Measurements from ENCODE around the gene OR11A1.
A peak's percentile ranks its signal among the peaks of the same experiment; 100 is the strongest.

Gene OR11A1

DNA sequence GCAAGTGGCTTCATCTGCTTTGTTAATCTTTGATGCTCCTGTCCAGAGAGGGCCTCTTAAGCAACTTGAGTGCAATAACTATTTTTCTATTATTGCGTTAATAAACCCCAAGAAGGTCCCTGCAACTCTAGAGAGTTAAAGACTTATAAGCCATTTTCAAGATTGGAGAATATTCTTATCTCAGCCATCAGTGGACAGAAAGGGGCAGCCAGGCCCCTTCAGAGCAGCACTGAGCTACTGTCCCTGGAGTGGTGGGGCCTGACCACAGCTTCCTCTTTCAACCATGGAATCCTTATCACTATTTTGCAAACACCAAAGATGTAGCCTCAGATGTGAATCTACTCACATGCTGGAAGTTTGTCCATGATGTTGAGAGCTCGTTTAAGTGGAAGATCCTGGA is 33.7 kb upstream of the OR11A1 start:
- no peaks in the 10 kb centered on the region for H3K9me3 ChIP-seq (ENCODE audit: control extremely low read depth in 1 of 5, control insufficient read depth in 4 of 5, insufficient read depth in 2 of 5, low read depth in 1 of 5, low read length in 4 of 5)
- 0% methylated on average over 1 of the region's 2 CpGs for WGBS (ENCODE audit: insufficient coverage)
- POLR2A ChIA-PET = no interaction called here
- DNase-seq = peak; percentile 84 to 96 (median 93)
- CTCF ChIA-PET = interaction anchor here (1.1 to 1.5 kb wide), 4 partner anchors 16 to 99 kb away, joined by 3 to 4 read pairs (median 4); no protein-coding TSS in a partner anchor
- H3K4me1 ChIP-seq (ENCODE audit: control extremely low read depth in 1 of 4, control insufficient read depth in 4 of 4, insufficient read depth in 4 of 4, low read length in 3 of 4) = peaks cover 5 to 36% (median 25%) of the 10 kb centered on the region in 4 experiments
- H3K4me3 ChIP-seq (ENCODE audit: control insufficient read depth in 1 of 7, extremely low read depth in 1 of 7, insufficient read depth in 4 of 7, low read depth in 2 of 7, low read length in 6 of 7) = peak overlapping the region in 3 of 7 experiments; percentile 7 to 48 (median 35)
- H3K27ac ChIP-seq (ENCODE audit: insufficient read depth in 1 of 2, low read depth in 1 of 2, low read length in 2 of 2, poor library complexity in 1 of 2, severe bottlenecking in 2 of 2) = no peak overlapping the region
- H3K27me3 ChIP-seq (replicated peaks in 2 of 5; ENCODE audit: control insufficient read depth in 4 of 5, insufficient read depth in 5 of 5, low read length in 4 of 5) = no peaks in the 10 kb centered on the region
- no peaks in the 10 kb centered on the region for H3K36me3 ChIP-seq (ENCODE audit: control insufficient read depth in 4 of 4, insufficient read depth in 4 of 4, low read length in 3 of 4)

DNA sequence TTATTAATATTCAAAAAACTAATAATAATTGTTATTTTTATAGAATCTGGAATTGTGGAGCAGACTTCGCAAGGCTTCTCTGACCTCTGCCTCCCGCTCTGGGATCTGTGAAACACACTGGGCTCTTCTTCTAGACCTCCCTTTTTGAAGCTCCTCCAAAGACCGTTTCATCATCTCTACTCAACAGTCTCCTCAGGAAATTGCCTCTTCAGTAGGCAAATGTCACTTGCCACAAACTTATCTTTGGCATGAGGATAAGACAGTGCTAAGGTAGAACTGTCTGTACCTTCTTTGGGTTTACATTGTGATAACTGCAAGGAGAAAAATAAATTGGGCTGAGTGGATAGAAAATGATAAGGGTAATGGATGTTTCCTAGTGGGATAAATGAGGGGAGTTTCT is 33.2 kb upstream of the OR11A1 start:
- peak in 1 of 3 donors; percentile 38 for DNase-seq
- no peak overlapping the region for H3K27ac ChIP-seq (ENCODE audit: insufficient read depth in 1 of 2, low read depth in 1 of 2, low read length in 2 of 2, poor library complexity in 1 of 2, severe bottlenecking in 2 of 2)
- POLR2A ChIA-PET = no interaction called here
- no peaks in the 10 kb centered on the region for H3K9me3 ChIP-seq (ENCODE audit: control extremely low read depth in 1 of 5, control insufficient read depth in 4 of 5, insufficient read depth in 2 of 5, low read depth in 1 of 5, low read length in 4 of 5)
- WGBS (ENCODE audit: insufficient coverage) = 100% methylated on average over 1 of the region's 3 CpGs
- CTCF ChIA-PET = interaction anchor here (1.1 to 1.3 kb wide), 3 partner anchors 17 to 35 kb away, joined by 3 to 4 read pairs (median 4); no protein-coding TSS in a partner anchor
- H3K4me3 ChIP-seq (ENCODE audit: control insufficient read depth in 1 of 7, extremely low read depth in 1 of 7, insufficient read depth in 4 of 7, low read depth in 2 of 7, low read length in 6 of 7) = peak overlapping the region in 3 of 7 experiments; percentile 7 to 48 (median 35)
- H3K27me3 ChIP-seq (replicated peaks in 2 of 5; ENCODE audit: control insufficient read depth in 4 of 5, insufficient read depth in 5 of 5, low read length in 4 of 5) = no peaks in the 10 kb centered on the region
- H3K36me3 ChIP-seq (ENCODE audit: control insufficient read depth in 4 of 4, insufficient read depth in 4 of 4, low read length in 3 of 4) = no peaks in the 10 kb centered on the region
- peaks cover 5 to 36% (median 25%) of the 10 kb centered on the region in 4 experiments for H3K4me1 ChIP-seq (ENCODE audit: control extremely low read depth in 1 of 4, control insufficient read depth in 4 of 4, insufficient read depth in 4 of 4, low read length in 3 of 4)

DNA sequence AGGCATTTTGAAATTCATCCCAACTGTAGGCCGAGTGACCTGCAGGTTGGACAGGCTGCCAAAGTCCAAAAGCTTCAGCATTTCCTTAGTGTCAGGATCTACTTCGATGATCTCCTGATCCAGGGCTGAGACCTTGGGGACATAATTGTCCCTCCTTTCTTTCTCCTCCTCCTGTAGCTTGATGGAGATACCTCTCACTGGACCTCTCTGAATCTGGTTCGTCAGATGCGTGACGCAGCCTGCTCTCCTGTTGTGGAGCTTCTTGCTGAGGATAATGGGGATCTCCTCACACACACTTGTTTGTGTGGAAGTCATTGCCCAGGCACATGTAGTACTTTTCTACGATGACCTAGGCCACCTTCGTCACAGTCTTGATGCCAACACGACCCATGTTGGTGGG is 32.4 kb upstream of the OR11A1 start:
- H3K4me1 ChIP-seq (ENCODE audit: control extremely low read depth in 1 of 4, control insufficient read depth in 4 of 4, insufficient read depth in 4 of 4, low read length in 3 of 4) = peaks cover 5 to 36% (median 25%) of the 10 kb centered on the region in 4 experiments
- ChIA-PET POLR2A (no interaction called here), CTCF (interaction anchor here (0.7 kb wide), 1 partner anchor 93 kb away, joined by 3 read pairs; no protein-coding TSS in a partner anchor)
- H3K9me3 ChIP-seq (ENCODE audit: control extremely low read depth in 1 of 5, control insufficient read depth in 4 of 5, insufficient read depth in 2 of 5, low read depth in 1 of 5, low read length in 4 of 5) = no peaks in the 10 kb centered on the region
- H3K4me3 ChIP-seq (ENCODE audit: control insufficient read depth in 1 of 7, extremely low read depth in 1 of 7, insufficient read depth in 4 of 7, low read depth in 2 of 7, low read length in 6 of 7) = no peak overlapping the region
- WGBS (ENCODE audit: insufficient coverage) = 100% methylated on average over 5 of the region's 8 CpGs
- no peak overlapping the region for H3K27ac ChIP-seq (ENCODE audit: insufficient read depth in 1 of 2, low read depth in 1 of 2, low read length in 2 of 2, poor library complexity in 1 of 2, severe bottlenecking in 2 of 2)
- peak in 1 of 3 donors; percentile 22 for DNase-seq
- H3K27me3 ChIP-seq (replicated peaks in 2 of 5; ENCODE audit: control insufficient read depth in 4 of 5, insufficient read depth in 5 of 5, low read length in 4 of 5) = no peaks in the 10 kb centered on the region
- no peaks in the 10 kb centered on the region for H3K36me3 ChIP-seq (ENCODE audit: control insufficient read depth in 4 of 4, insufficient read depth in 4 of 4, low read length in 3 of 4)

DNA sequence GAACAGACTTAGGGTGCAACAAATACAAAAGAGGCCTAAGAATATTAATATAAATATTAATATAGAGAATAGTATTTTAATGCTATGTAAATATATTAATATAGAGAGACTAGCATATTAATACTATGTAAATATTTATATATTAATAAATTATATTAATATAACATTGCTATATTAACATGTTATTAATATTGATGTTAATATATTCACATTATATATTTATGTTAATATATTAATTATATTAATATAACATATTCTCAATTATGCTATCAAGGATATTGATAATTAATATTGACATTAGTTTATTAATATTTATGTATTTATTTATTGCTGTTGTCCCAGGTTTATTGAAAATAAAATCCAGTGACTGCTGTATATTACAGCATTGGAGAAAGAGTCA is 32.0 kb upstream of the OR11A1 start:
- Histone ChIP-seq H3K27ac (ENCODE audit: insufficient read depth in 1 of 2, low read depth in 1 of 2, low read length in 2 of 2, poor library complexity in 1 of 2, severe bottlenecking in 2 of 2) (no peak overlapping the region), H3K4me3 (ENCODE audit: control insufficient read depth in 1 of 7, extremely low read depth in 1 of 7, insufficient read depth in 4 of 7, low read depth in 2 of 7, low read length in 6 of 7) (no peak overlapping the region), H3K27me3 (replicated peaks in 2 of 5; ENCODE audit: control insufficient read depth in 4 of 5, insufficient read depth in 5 of 5, low read length in 4 of 5) (no peaks in the 10 kb centered on the region), H3K36me3 (ENCODE audit: control insufficient read depth in 4 of 4, insufficient read depth in 4 of 4, low read length in 3 of 4) (no peaks in the 10 kb centered on the region), H3K9me3 (ENCODE audit: control extremely low read depth in 1 of 5, control insufficient read depth in 4 of 5, insufficient read depth in 2 of 5, low read depth in 1 of 5, low read length in 4 of 5) (no peaks in the 10 kb centered on the region), H3K4me1 (ENCODE audit: control extremely low read depth in 1 of 4, control insufficient read depth in 4 of 4, insufficient read depth in 4 of 4, low read length in 3 of 4) (peaks cover 5 to 36% (median 25%) of the 10 kb centered on the region in 4 experiments)
- DNase-seq = no peak
- ChIA-PET CTCF (interaction anchor here (0.7 kb wide), 1 partner anchor 93 kb away, joined by 3 read pairs; no protein-coding TSS in a partner anchor), POLR2A (no interaction called here)

DNA sequence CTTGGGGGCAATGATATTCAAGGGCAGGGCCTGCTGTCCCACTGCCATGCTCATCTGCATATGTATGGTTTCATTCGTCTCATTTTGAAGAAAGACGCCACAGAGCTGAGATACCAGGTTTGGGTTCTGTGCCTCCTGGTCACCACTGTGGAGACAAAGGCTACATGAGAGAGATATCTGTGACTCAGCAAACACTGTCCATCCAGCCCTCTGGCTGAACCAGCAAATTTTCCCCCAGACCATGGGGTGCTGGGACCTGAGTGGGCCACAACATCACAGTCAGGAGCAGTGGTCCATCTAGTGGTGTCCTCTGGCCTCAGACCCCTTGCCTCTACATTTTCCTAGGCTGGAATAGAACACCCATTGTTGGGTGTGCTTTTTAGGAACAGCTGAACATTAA is 30.8 kb upstream of the OR11A1 start, which contains the start of gene MAS1L:
Gene MAS1L (minus strand): TSS at position 297 of the 400 bp plus-strand sequence. CDS start 54 bp downstream, at position 243.
- DNase-seq = no peak

DNA sequence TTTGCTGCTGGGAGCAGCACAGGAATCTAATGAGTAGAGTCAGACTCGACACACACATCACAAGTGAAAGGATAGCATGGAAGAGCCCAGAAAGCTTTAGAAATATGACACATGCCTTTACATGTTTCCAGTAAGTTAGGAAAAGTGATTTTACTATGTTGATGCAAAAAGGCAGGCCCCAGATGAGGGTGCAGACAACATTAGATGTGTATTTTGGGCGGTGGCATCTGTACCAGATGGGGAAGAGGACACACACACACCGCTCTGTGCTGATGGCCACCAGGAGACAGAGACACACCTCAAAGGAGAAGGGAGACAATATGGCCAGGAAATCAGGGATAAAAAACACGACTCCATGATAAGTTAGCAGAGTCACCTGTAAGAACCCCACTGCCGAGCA is 30.3 kb upstream of the OR11A1 start:
- H3K27ac ChIP-seq (ENCODE audit: insufficient read depth in 1 of 2, low read depth in 1 of 2, low read length in 2 of 2, poor library complexity in 1 of 2, severe bottlenecking in 2 of 2) = no peak overlapping the region
- no peaks in the 10 kb centered on the region for H3K27me3 ChIP-seq (replicated peaks in 2 of 5; ENCODE audit: control insufficient read depth in 4 of 5, insufficient read depth in 5 of 5, low read length in 4 of 5)
- H3K9me3 ChIP-seq (ENCODE audit: control extremely low read depth in 1 of 5, control insufficient read depth in 4 of 5, insufficient read depth in 2 of 5, low read depth in 1 of 5, low read length in 4 of 5) = no peaks in the 10 kb centered on the region
- no peak for DNase-seq
- ChIA-PET CTCF (no interaction called here), POLR2A (no interaction called here)
- no peaks in the 10 kb centered on the region for H3K36me3 ChIP-seq (ENCODE audit: control insufficient read depth in 4 of 4, insufficient read depth in 4 of 4, low read length in 3 of 4)
- H3K4me1 ChIP-seq (ENCODE audit: control extremely low read depth in 1 of 4, control insufficient read depth in 4 of 4, insufficient read depth in 4 of 4, low read length in 3 of 4) = peaks cover 5 to 31% (median 25%) of the 10 kb centered on the region in 4 experiments
- no peak overlapping the region for H3K4me3 ChIP-seq (ENCODE audit: control insufficient read depth in 1 of 7, extremely low read depth in 1 of 7, insufficient read depth in 4 of 7, low read depth in 2 of 7, low read length in 6 of 7)
- 94% methylated on average over 5 of the region's 5 CpGs for WGBS (ENCODE audit: insufficient coverage)

More for the DNA sequence above, 30.8 kb upstream of the OR11A1 start, which contains the start of gene MAS1L:
- POLR2A ChIA-PET = no interaction called here
- CTCF ChIA-PET = interaction anchor here (1.0 kb wide), 1 partner anchor 21 kb away, joined by 3 read pairs; no protein-coding TSS in a partner anchor
- Histone ChIP-seq H3K4me1 (ENCODE audit: control extremely low read depth in 1 of 4, control insufficient read depth in 4 of 4, insufficient read depth in 4 of 4, low read length in 3 of 4) (peaks cover 5 to 34% (median 25%) of the 10 kb centered on the region in 4 experiments), H3K27ac (ENCODE audit: insufficient read depth in 1 of 2, low read depth in 1 of 2, low read length in 2 of 2, poor library complexity in 1 of 2, severe bottlenecking in 2 of 2) (no peak within 1 kb of the TSS), H3K27me3 (replicated peaks in 2 of 5; ENCODE audit: control insufficient read depth in 4 of 5, insufficient read depth in 5 of 5, low read length in 4 of 5) (no peaks in the 10 kb centered on the region), H3K36me3 (ENCODE audit: control insufficient read depth in 4 of 4, insufficient read depth in 4 of 4, low read length in 3 of 4) (no peaks in the 10 kb centered on the region), H3K4me3 (ENCODE audit: control insufficient read depth in 1 of 7, extremely low read depth in 1 of 7, insufficient read depth in 4 of 7, low read depth in 2 of 7, low read length in 6 of 7) (no peak within 1 kb of the TSS), H3K9me3 (ENCODE audit: control extremely low read depth in 1 of 5, control insufficient read depth in 4 of 5, insufficient read depth in 2 of 5, low read depth in 1 of 5, low read length in 4 of 5) (no peaks in the 10 kb centered on the region)
- WGBS (ENCODE audit: insufficient coverage) = 100% methylated on average over 2 of the region's 2 CpGs

DNA sequence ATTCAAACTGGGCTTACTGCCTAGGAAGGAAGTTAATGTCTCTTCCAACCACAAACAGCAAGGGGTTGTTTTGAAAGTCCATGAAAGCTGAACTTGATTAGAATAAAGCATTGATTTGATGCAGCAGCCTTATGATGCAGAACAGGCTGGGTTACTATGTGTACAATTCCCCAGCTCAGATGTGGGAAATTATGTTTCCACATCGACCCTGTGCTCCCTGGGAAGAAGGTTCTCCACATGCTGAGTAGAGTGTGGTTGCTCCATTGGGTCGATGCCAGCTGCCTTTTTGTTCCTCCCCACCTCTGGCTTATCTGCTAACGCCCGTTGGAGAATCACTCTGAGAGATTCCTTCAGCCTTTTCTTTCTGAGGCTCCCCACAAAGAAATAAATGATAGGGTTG is 29.7 kb upstream of the OR11A1 start:
- CTCF ChIA-PET = no interaction called here
- Histone ChIP-seq H3K4me1 (ENCODE audit: control extremely low read depth in 1 of 4, control insufficient read depth in 4 of 4, insufficient read depth in 4 of 4, low read length in 3 of 4) (peaks cover 5 to 30% (median 24%) of the 10 kb centered on the region in 4 experiments), H3K27me3 (replicated peaks in 2 of 5; ENCODE audit: control insufficient read depth in 4 of 5, insufficient read depth in 5 of 5, low read length in 4 of 5) (no peaks in the 10 kb centered on the region), H3K9me3 (ENCODE audit: control extremely low read depth in 1 of 5, control insufficient read depth in 4 of 5, insufficient read depth in 2 of 5, low read depth in 1 of 5, low read length in 4 of 5) (no peaks in the 10 kb centered on the region), H3K36me3 (ENCODE audit: control insufficient read depth in 4 of 4, insufficient read depth in 4 of 4, low read length in 3 of 4) (no peaks in the 10 kb centered on the region), H3K4me3 (ENCODE audit: control insufficient read depth in 1 of 7, extremely low read depth in 1 of 7, insufficient read depth in 4 of 7, low read depth in 2 of 7, low read length in 6 of 7) (no peak overlapping the region), H3K27ac (ENCODE audit: insufficient read depth in 1 of 2, low read depth in 1 of 2, low read length in 2 of 2, poor library complexity in 1 of 2, severe bottlenecking in 2 of 2) (no peak overlapping the region)
- POLR2A ChIA-PET = no interaction called here
- 0% methylated on average over 1 of the region's 4 CpGs for WGBS (ENCODE audit: insufficient coverage)
- DNase-seq = peak in 1 of 3 donors; percentile 36
